DMS114 treated with DMSO at 0.1 percent for 48 hours (cell line): ENCODE data around the gene CHD3.

Source experiments
- DNase-seq: peaks from one replicate; lab custom pipeline; 2025; ENCODE audit not compliant: unreplicated experiment; lab: John Stamatoyannopoulos, UW

Gene CHD3

GRCh38 chr17:7893187-7893880, 4.7 kb downstream of the CHD3 start:
- no peak for DNase-seq

GRCh38 chr17:7894226-7894625, 5.6 kb downstream of the CHD3 start:
- DNase-seq: no peak

GRCh38 chr17:7894866-7895265, 6.3 kb downstream of the CHD3 start:
- no peak for DNase-seq

GRCh38 chr17:7897090-7897489, 8.5 kb downstream of the CHD3 start:
- DNase-seq: no peak

GRCh38 chr17:7897773-7898172, 9.2 kb downstream of the CHD3 start:
- DNase-seq: no peak

- no peak for DNase-seq
Measured at GRCh38 chr17:7903154-7904103, 14.8 kb downstream of the CHD3 start.

GRCh38 chr17:7909089-7909488, 20.5 kb downstream of the CHD3 start:
- no peak for DNase-seq

GRCh38 chr17:7910281-7910680, 21.7 kb downstream of the CHD3 start:
- DNase-seq: no peak

- DNase-seq: no peak
Measured at GRCh38 chr17:7910711-7911110, 22.1 kb downstream of the CHD3 start.

GRCh38 chr17:7911116-7911515, 22.5 kb downstream of the CHD3 start:
- no peak for DNase-seq

GRCh38 chr17:7912927-7913524, 24.4 kb downstream of the CHD3 start:
- DNase-seq: peak; percentile 52

- no peak for DNase-seq
Measured at GRCh38 chr17:7915179-7915610, 26.6 kb downstream of the CHD3 start.

- peak; percentile 84 for DNase-seq
Measured at GRCh38 chr17:7915611-7916384, 27.2 kb downstream of the CHD3 start, which contains the start of gene RNF227. Gene RNF227 (minus strand): TSS chr17:7916289. CDS start chr17:7916195, 94 bp downstream.

GRCh38 chr17:7916385-7916682, 27.7 kb downstream of the CHD3 start:
- no peak for DNase-seq

- no peak for DNase-seq
Measured at GRCh38 chr17:7916808-7917207, 28.2 kb downstream of the CHD3 start.

GRCh38 chr17:7922269-7922844, 33.8 kb downstream of the CHD3 start:
- no peak for DNase-seq

- DNase-seq: no peak
Measured at GRCh38 chr17:7922845-7923628, 34.4 kb downstream of the CHD3 start.

GRCh38 chr17:7927596-7927995, 39.0 kb downstream of the CHD3 start:
- no peak for DNase-seq

- DNase-seq: no peak
Measured at GRCh38 chr17:7929158-7930023, 40.8 kb downstream of the CHD3 start, which contains the start of gene KCNAB3. Gene KCNAB3 (minus strand): TSS chr17:7929856. CDS start chr17:7929435, 421 bp downstream.
